Transverse colon (tissue), 4 donors: ENCODE measurements around the gene ANXA6. TPM values are rescaled to one million over a fixed set of nuclear protein-coding genes. Genes with fewer than 3 reads are reported as not detected.

ENCODE experiments used
- DNase-seq: peaks from one replicate; pipeline ENCODE4 v3.0.0-alpha.2; 2019
- H3K27ac ChIP-seq, 4 donors: fragments of 200-600 bp; sonication (generic); 2 replicates each; pipeline ENCODE4 v1.5.1; 2016 to 2018; ENCODE audit warnings: inconsistent platforms in 4 of 4
- H3K27me3 ChIP-seq: fragments of 200-600 bp; sonication (generic); 2 replicates; pipeline ENCODE4 v1.5.1; 2017; ENCODE audit warnings: inconsistent platforms
- H3K36me3 ChIP-seq, 4 donors: fragments of 200-600 bp; sonication (generic); 2 replicates each; pipeline ENCODE4 v1.5.1; 2017 to 2019; ENCODE audit warnings: inconsistent platforms in 4 of 4
- H3K4me1 ChIP-seq, 4 donors: fragments of 200-600 bp; sonication (generic); 2 replicates each; pipeline ENCODE4 v1.5.1; 2017 to 2020; ENCODE audit warnings: inconsistent platforms in 4 of 4
- H3K4me3 ChIP-seq, 4 donors: fragments of 200-600 bp; sonication (generic); 1 replicate in 1 of 4; 2 replicates in 3 of 4; pipeline versions ENCODE4 v1.5.1 to v1.6.1; 2017 to 2019; ENCODE audit warnings: inconsistent platforms in 4 of 4
- H3K9me3 ChIP-seq, 2 donors: fragments of 200-600 bp; sonication (generic); 2 replicates each; pipeline ENCODE4 v1.5.1; 2017 to 2019; ENCODE audit warnings: inconsistent platforms in 2 of 2
- EP300 ChIP-seq: sonication (generic); formaldehyde crosslinking; IDR thresholded peaks from one replicate; pipeline ENCODE4 v1.6.1; 2017; ENCODE audit warnings: antibody characterized with exemption, low read depth
- POLR2A ChIP-seq: fragments of 450-650 bp; IDR thresholded peaks from one replicate; pipeline ENCODE4 v1.6.1; 2016; ENCODE audit warnings: antibody characterized with exemption, mild to moderate bottlenecking, moderate library complexity
- POLR2AphosphoS5 ChIP-seq, 3 donors: sonication (generic); formaldehyde crosslinking; IDR thresholded peaks; one replicate each; pipeline ENCODE4 v1.6.1; 2016; ENCODE audit warnings: antibody characterized with exemption in 3 of 3
- WGBS, 2 donors: methylation state at CpG; one replicate each; pipeline ENCODE4 v1.1.5; 2018; ENCODE audit warnings: low coverage in 1 of 2; 5-methylcytosine and 5-hydroxymethylcytosine counted together
- in situ Hi-C, 4 donors: fragments of 200-750 bp; cut with MboI; loops; one replicate each; pipeline versions ENCODE4 v1.15.0 to v1.15.1; 2017; ENCODE audit warnings: low sequenced_read_pairs in 3 of 4, low pct_ligation_motif_present in 1 of 4, low pct_unique_long_range_greater_than_20kb in 1 of 4
- intact Hi-C: fragments of 100-400 bp; cut with DNase I; formaldehyde crosslinking; loops from one replicate; pipeline ENCODE4 v1.15.1; 2023; ENCODE audit warnings: low total_unique reads
- total RNA-seq, 4 donors: library from RNA; depleted of rRNA; stranded (reverse); fragments of >200 nt; gene quantifications; one replicate each; pipeline ENCODE4 v1.1.0, GENCODE V29; 2016
- TF ChIP-seq, protein P1 (sequence below), 5 experiments: fragments of 200-600 bp in 3 of 5; fragments of 450-650 bp in 2 of 5; sonication (generic) in 3 of 5; IDR thresholded peaks; 1 replicate in 2 of 5; 2 replicates in 3 of 5; pipeline ENCODE4 v1.5.1; 2016 to 2017; ENCODE audit warnings: antibody characterized with exemption in 5 of 5, inconsistent platforms in 3 of 5, mild to moderate bottlenecking in 2 of 5, moderate library complexity in 1 of 5

ANXA6 gene
- total RNA-seq, 4 donors from 2014 or later = 19.1 to 79.0 (median 55.3) TPM

DNA sequence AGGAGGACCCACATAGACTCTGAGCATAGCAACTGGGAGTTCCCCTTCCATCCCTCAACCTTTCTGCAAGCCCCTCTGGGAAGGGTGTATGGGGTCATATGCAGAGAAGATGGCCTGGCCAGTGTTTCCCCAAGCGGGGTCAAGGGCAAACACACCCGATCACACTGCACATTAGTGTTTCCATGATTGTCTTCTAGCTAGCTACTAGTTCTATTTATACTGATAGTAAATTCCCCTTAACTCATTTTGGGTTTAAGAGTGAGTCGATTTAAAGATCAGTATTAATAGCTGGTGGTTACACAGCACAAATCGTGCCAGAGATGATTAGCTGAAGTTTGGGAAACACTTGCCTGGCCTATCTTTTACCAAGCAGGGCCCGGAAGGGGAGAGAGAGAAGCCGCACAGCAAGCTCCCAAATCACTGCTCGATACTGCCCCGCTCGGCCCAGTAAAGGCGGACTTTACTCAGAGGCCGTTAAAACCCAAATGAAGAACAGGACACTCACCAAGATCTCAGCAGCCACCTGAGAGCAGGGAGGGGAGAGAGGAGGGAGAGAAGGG is 47.4 kb downstream of the ANXA6 start:
- intact Hi-C loops = no loop called here
- in situ Hi-C loops = loop anchor here in 1 of 4 donors (10.0 kb wide), 1 partner anchor 55 kb away; no protein-coding TSS in a partner anchor
- DNase-seq = no peak
- Histone ChIP-seq H3K4me3 (no peak overlapping the region), H3K27me3 (no peaks in the 10 kb centered on the region), H3K4me1 (peaks cover 27 to 65% (median 39%) of the 10 kb centered on the region in 4 donors), H3K9me3 (no peaks in the 10 kb centered on the region), H3K27ac (peak overlapping the region in 3 of 4 donors; percentile 79 to 83 (median 81)), H3K36me3 (no peaks in the 10 kb centered on the region)
- WGBS, 2 donors = 74 to 80% methylated on average over 4 to 11 of the region's 11 CpGs
- TF ChIP-seq EP300 = no peak
- no peak for TF ChIP-seq POLR2AphosphoS5 (IDR thresholded peaks at IDR 0.05)
- TF ChIP-seq POLR2A = no peak
- TF ChIP-seq, protein P1, sequence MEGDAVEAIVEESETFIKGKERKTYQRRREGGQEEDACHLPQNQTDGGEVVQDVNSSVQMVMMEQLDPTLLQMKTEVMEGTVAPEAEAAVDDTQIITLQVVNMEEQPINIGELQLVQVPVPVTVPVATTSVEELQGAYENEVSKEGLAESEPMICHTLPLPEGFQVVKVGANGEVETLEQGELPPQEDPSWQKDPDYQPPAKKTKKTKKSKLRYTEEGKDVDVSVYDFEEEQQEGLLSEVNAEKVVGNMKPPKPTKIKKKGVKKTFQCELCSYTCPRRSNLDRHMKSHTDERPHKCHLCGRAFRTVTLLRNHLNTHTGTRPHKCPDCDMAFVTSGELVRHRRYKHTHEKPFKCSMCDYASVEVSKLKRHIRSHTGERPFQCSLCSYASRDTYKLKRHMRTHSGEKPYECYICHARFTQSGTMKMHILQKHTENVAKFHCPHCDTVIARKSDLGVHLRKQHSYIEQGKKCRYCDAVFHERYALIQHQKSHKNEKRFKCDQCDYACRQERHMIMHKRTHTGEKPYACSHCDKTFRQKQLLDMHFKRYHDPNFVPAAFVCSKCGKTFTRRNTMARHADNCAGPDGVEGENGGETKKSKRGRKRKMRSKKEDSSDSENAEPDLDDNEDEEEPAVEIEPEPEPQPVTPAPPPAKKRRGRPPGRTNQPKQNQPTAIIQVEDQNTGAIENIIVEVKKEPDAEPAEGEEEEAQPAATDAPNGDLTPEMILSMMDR (IDR thresholded peaks at IDR 0.05) = no peak

DNA sequence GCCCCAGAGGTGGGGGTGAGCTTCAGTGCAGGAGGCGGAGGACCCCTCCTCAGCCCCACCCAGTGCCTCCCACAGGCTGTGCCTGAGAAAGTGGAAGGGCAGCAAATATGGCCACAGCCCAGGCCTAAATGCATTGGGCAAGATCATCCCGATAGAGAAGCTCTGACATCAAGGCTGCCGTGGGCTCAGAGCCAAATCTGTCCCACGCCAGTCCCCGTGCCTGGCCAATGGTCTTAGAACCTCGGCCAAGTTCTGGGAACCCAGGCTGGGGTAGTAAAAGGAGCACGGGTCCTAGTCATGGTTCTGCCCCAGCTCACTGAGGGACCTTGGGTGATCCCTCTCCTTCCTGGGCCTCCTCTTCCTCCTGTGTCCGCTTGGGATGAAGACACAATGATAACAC is 49.0 kb downstream of the ANXA6 start:
- Histone ChIP-seq H3K36me3 (no peaks in the 10 kb centered on the region), H3K27me3 (no peaks in the 10 kb centered on the region), H3K4me1 (peaks cover 31 to 68% (median 38%) of the 10 kb centered on the region in 4 donors), H3K27ac (peak overlapping the region; percentile 79 to 89 (median 82)), H3K4me3 (no peak overlapping the region), H3K9me3 (no peaks in the 10 kb centered on the region)
- 69% methylated on average over 8 of the region's 8 CpGs; no CpG with 5 or more reads in 1 of the 2 donors for WGBS, 2 donors
- DNase-seq = no peak
- TF ChIP-seq POLR2AphosphoS5 (IDR thresholded peaks at IDR 0.05) = no peak
- TF ChIP-seq, protein P1 (IDR thresholded peaks at IDR 0.05) = no peak
- no peak for TF ChIP-seq EP300
- no peak for TF ChIP-seq POLR2A
- in situ Hi-C loops (no loop called here), intact Hi-C loops (loop anchor here (5.0 kb wide), 1 partner anchor 101 kb away; no protein-coding TSS in a partner anchor)

DNA sequence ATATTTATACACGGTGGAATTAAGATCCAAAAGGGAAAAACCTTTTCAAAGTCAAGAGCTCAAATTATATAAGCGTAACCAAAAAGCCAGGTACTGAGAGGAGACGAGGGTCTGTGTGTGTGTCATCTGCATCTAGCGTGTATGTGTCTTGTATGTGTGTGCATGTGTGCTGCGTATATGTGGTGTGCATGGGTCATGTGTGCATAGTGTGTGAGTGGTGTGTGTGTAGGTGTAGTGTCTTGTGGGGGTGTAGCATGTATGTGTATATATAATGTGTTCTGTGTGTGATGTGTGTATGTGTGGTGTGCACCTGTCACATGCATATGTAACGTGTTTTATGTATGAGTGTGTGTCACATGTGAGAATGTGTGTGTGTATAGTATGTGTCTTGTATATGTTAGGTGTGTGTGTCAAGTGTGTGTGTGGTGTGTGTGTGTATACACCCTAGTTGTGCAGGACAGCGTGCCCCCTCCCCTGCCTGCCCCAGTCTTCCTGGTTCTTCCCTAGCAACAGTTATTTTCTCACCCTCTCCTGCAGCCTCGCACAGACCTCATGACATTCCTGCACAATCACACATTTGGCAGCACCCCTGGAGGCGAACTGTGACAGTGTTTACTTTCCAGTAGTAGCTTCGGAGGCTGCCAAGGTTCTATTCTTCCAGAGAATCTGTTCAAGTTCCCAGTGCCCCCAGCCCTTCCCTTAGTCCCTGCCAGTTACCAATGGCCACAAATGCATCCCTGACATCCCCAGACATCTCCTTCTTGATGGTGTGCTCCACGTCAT is 49.6 kb downstream of the ANXA6 start:
- TF ChIP-seq, protein P1 (IDR thresholded peaks at IDR 0.05) = peak in 2 of 5 experiments; percentile 36 to 52
- TF ChIP-seq POLR2AphosphoS5 (IDR thresholded peaks at IDR 0.05) (peak in 2 of 3 donors; percentile 71 to 76), EP300 (peak; percentile 70), POLR2A (no peak)
- 57 to 80% methylated on average over 5 to 11 of the region's 11 CpGs for WGBS, 2 donors
- peak overlapping the region; percentile 79 to 89 (median 82) for H3K27ac ChIP-seq
- peaks cover 31 to 68% (median 38%) of the 10 kb centered on the region in 4 donors for H3K4me1 ChIP-seq
- intact Hi-C loops = loop anchor here (5.0 kb wide), 1 partner anchor 101 kb away; no protein-coding TSS in a partner anchor
- H3K4me3 ChIP-seq = no peak overlapping the region
- in situ Hi-C loops = no loop called here
- H3K36me3 ChIP-seq = no peaks in the 10 kb centered on the region
- peak; percentile 67 for DNase-seq
- no peaks in the 10 kb centered on the region for H3K9me3 ChIP-seq
- no peaks in the 10 kb centered on the region for H3K27me3 ChIP-seq

DNA sequence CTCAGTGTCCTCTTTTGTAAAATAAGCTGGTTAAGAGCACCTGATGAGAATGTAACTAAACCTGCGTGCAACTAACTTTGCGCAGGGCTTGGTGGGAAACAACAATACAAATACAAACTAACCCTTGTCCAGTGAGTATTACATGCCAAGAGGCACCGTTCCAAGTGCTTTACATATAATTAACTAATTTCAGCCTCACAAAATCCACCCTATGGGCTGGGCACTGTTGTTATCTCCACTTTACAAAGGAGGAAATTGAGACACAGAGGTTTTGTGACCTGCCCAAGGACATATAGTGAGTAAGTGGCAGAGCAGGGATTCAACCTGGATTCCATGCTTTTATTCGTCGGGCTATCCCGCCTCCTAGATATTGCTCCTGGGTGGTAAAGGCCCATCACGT is 50.5 kb downstream of the ANXA6 start:
- intact Hi-C loops = loop anchor here (5.0 kb wide), 1 partner anchor 100 kb away; no protein-coding TSS in a partner anchor
- H3K27ac ChIP-seq = peak overlapping the region; percentile 79 to 89 (median 82)
- H3K36me3 ChIP-seq = no peaks in the 10 kb centered on the region

More for the DNA sequence above, 50.5 kb downstream of the ANXA6 start:
- H3K9me3 ChIP-seq = no peaks in the 10 kb centered on the region
- no peak overlapping the region for H3K4me3 ChIP-seq
- in situ Hi-C loops = no loop called here
- TF ChIP-seq, protein P1 (IDR thresholded peaks at IDR 0.05) = no peak
- TF ChIP-seq POLR2AphosphoS5 (IDR thresholded peaks at IDR 0.05) (peak in 2 of 3 donors; percentile 30 to 56), EP300 (peak; percentile 45)
- no peaks in the 10 kb centered on the region for H3K27me3 ChIP-seq
- peaks cover 31 to 68% (median 38%) of the 10 kb centered on the region in 4 donors for H3K4me1 ChIP-seq
- WGBS, 2 donors = 41 to 60% methylated on average over 4 to 7 of the region's 7 CpGs
- DNase-seq = peak; percentile 67
